IMR-90 (cell line): Measurements from ENCODE around the gene WDFY1. TPM values are rescaled to one million over a fixed set of nuclear protein-coding genes. Genes with fewer than 3 reads are reported as not detected.

Source experiments
- ATAC-seq: fragments of 200-7000 bp; cut with Tn5 transposase; 2 replicates; pipeline ENCODE4 v1.9.1; 2020; ENCODE audit warnings: low read depth, mild to moderate bottlenecking, moderate library complexity
- BruUV-seq: library from RNA; stranded (reverse); fragments of 400-500 nt; replicated peaks from 2 replicates; lab custom pipeline; 2021; lab: Mats Ljungman, UMichigan
- CTCF ChIA-PET: fragments of 300-600 bp; formaldehyde crosslinking; extraction: SDS; loops from one replicate; lab custom pipeline; 2021; ENCODE audit warnings: antibody characterized with exemption; lab: Yijun Ruan, JAX
- POLR2A ChIA-PET: fragments of 300-600 bp; sonication (Branson Sonifier 250); formaldehyde crosslinking; loops from one replicate; lab custom pipeline; 2022; ENCODE audit warnings: antibody characterized with exemption; ENCODE audit not compliant: unreplicated experiment; lab: Charles Lee
- DNase-seq: peaks from one replicate; pipeline ENCODE4 v3.0.0; 2013
- H2AFZ ChIP-seq: replicated peaks from 2 replicates; pipeline ENCODE3; 2013; ENCODE audit warnings: low read length, mild to moderate bottlenecking; ENCODE audit not compliant: poor library complexity
- H2AK5ac ChIP-seq: 2 replicates; pipeline ENCODE4 v1.6.1; 2013; ENCODE audit warnings: low read depth, low read length, inconsistent platforms
- H2AK9ac ChIP-seq: replicated peaks from 2 replicates; pipeline ENCODE3; 2013; ENCODE audit warnings: mild to moderate bottlenecking, low read depth, low read length, moderate library complexity; ENCODE audit not compliant: poor library complexity
- H2BK120ac ChIP-seq: 2 replicates; pipeline ENCODE4 v1.6.1; 2013; ENCODE audit warnings: low read depth, low read length, inconsistent platforms
- H2BK15ac ChIP-seq: 3 replicates; pipeline ENCODE4 v1.6.1; 2013; ENCODE audit warnings: low read depth, low read length, inconsistent platforms
- H2BK20ac ChIP-seq: 2 replicates; pipeline ENCODE4 v1.6.1; 2013; ENCODE audit warnings: low read depth, mild to moderate bottlenecking, inconsistent platforms, low read length, moderate library complexity
- H2BK5ac ChIP-seq: 2 replicates; pipeline ENCODE4 v1.6.1; 2013; ENCODE audit warnings: mild to moderate bottlenecking, low read depth, low read length, inconsistent platforms; ENCODE audit not compliant: poor library complexity, severe bottlenecking
- H3K14ac ChIP-seq: replicated peaks from 2 replicates; pipeline ENCODE4 v1.6.1; 2013; ENCODE audit warnings: low read depth, low read length, inconsistent platforms
- H3K18ac ChIP-seq: 2 replicates; pipeline ENCODE4 v1.6.1; 2013; ENCODE audit warnings: low read depth, low read length, control low read depth
- H3K23ac ChIP-seq: 2 replicates; pipeline ENCODE4 v1.6.1; 2013; ENCODE audit warnings: low read depth, low read length, inconsistent platforms
- H3K27ac ChIP-seq: 2 replicates; pipeline ENCODE4 v1.5.1; 2013; ENCODE audit warnings: mild to moderate bottlenecking, control low read depth, low read length; ENCODE audit not compliant: insufficient read depth
- H3K27me3 ChIP-seq: 2 replicates; pipeline ENCODE4 v1.6.1; 2013; ENCODE audit warnings: low read length; ENCODE audit not compliant: control insufficient read depth, insufficient read depth
- H3K36me3 ChIP-seq: 2 replicates; pipeline ENCODE4 v1.6.1; 2013; ENCODE audit warnings: low read length, mixed read lengths; ENCODE audit not compliant: control insufficient read depth, insufficient read depth
- H3K4ac ChIP-seq: 2 replicates; pipeline ENCODE4 v1.6.1; 2013; ENCODE audit warnings: low read depth, low read length, inconsistent platforms
- H3K4me1 ChIP-seq: 2 replicates; pipeline ENCODE4 v1.6.1; 2013; ENCODE audit warnings: low read length, mixed read lengths; ENCODE audit not compliant: control insufficient read depth, insufficient read depth
- H3K4me2 ChIP-seq: 2 replicates; pipeline ENCODE4 v1.6.1; 2013; ENCODE audit warnings: low read depth, mild to moderate bottlenecking, control low read depth, low read length, moderate library complexity
- H3K4me3 ChIP-seq: 2 replicates; pipeline ENCODE4 v1.5.1; 2013; ENCODE audit warnings: low read depth, mild to moderate bottlenecking, control low read depth, low read length, moderate library complexity; ENCODE audit not compliant: insufficient read depth
- H3K56ac ChIP-seq: 2 replicates; pipeline ENCODE4 v1.6.1; 2013; ENCODE audit warnings: low read length, inconsistent platforms; ENCODE audit not compliant: insufficient read depth; ENCODE audit errors: extremely low read depth
- H3K79me1 ChIP-seq, 2 experiments: 2 replicates each; pipeline ENCODE4 v1.6.1; 2013; ENCODE audit warnings: low read length in 2 of 2, inconsistent platforms in 1 of 2, low read depth in 1 of 2
- H3K9ac ChIP-seq: 2 replicates; pipeline ENCODE4 v1.6.1; 2013; ENCODE audit warnings: low read depth, low read length, control low read depth
- H3K9me1 ChIP-seq: 2 replicates; pipeline ENCODE4 v1.6.1; 2013; ENCODE audit warnings: low read length, inconsistent platforms; ENCODE audit not compliant: insufficient read depth
- H3K9me3 ChIP-seq: 2 replicates; pipeline ENCODE4 v1.6.1; 2013; ENCODE audit warnings: low read length; ENCODE audit not compliant: control insufficient read depth, insufficient read depth
- H4K20me1 ChIP-seq: 2 replicates; pipeline ENCODE4 v1.6.1; 2013; ENCODE audit warnings: low read length, inconsistent platforms; ENCODE audit not compliant: insufficient read depth
- H4K5ac ChIP-seq: 2 replicates; pipeline ENCODE4 v1.6.1; 2013; ENCODE audit warnings: mild to moderate bottlenecking, low read depth, low read length, control low read depth
- H4K8ac ChIP-seq, 2 experiments: 2 replicates each; pipeline ENCODE4 v1.6.1; 2013; ENCODE audit warnings: low read depth in 2 of 2, low read length in 2 of 2, control low read depth in 1 of 2, inconsistent platforms in 1 of 2
- H4K91ac ChIP-seq: 2 replicates; pipeline ENCODE4 v1.6.1; 2013; ENCODE audit warnings: low read depth, low read length, inconsistent platforms; ENCODE audit not compliant: insufficient read depth
- CHD1 ChIP-seq: IDR thresholded peaks from 2 replicates; pipeline ENCODE4 v1.6.1; 2012; ENCODE audit warnings: low read depth, low read length, improper control_type of control experiment
- MAFK ChIP-seq: IDR thresholded peaks from 2 replicates; pipeline ENCODE4 v1.6.1; 2012; ENCODE audit warnings: low read depth, low read length, improper control_type of control experiment
- RAD21 ChIP-seq: IDR thresholded peaks from 2 replicates; pipeline ENCODE4 v1.6.1; 2012; ENCODE audit warnings: low read length, improper control_type of control experiment
- RCOR1 ChIP-seq: IDR thresholded peaks from 2 replicates; pipeline ENCODE4 v1.6.1; 2012; ENCODE audit warnings: mild to moderate bottlenecking, low read length, improper control_type of control experiment; ENCODE audit not compliant: insufficient replicate concordance
- RFX5 ChIP-seq: IDR thresholded peaks from 2 replicates; pipeline ENCODE4 v1.8.0; 2012; ENCODE audit warnings: low read depth, mild to moderate bottlenecking, low read length, moderate library complexity
- SMC3 ChIP-seq: fragments of 150-350 bp; IDR thresholded peaks from 2 replicates; pipeline ENCODE4 v1.6.1; 2016; ENCODE audit warnings: low read depth, mild to moderate bottlenecking, antibody characterized with exemption, low read length, moderate library complexity
- WGBS, 2 experiments: methylation state at CpG; one replicate each; pipeline versions ENCODE4 v1.1.5 to v1.1.7; 2013; ENCODE audit warnings: missing lambda C conversion rate in 2 of 2; ENCODE audit not compliant: insufficient read length in 1 of 2; ENCODE audit errors: extremely low coverage in 2 of 2; 5-methylcytosine and 5-hydroxymethylcytosine counted together
- dilution Hi-C: fragments of 300-500 bp; cut with HindIII; formaldehyde crosslinking; loops from one replicate; pipeline ENCODE4 v1.14.3; 2018; ENCODE audit warnings: low sequenced_read_pairs; ENCODE audit not compliant: unreplicated experiment
- in situ Hi-C: fragments of 300-500 bp; cut with MboI; formaldehyde crosslinking; loops from 3 replicates; pipeline ENCODE4 v1.14.3; 2019; ENCODE audit warnings: low sequenced_read_pairs, inconsistent platforms, mixed read lengths
- intact Hi-C: fragments of 100-400 bp; cut with micrococcal nuclease; formaldehyde crosslinking; loops from 2 replicates; pipeline ENCODE4 v1.10.0; 2022
- polyA plus RNA-seq, 3 experiments: library from polyadenylated mRNA; depleted of rRNA; stranded (reverse); fragments of >200 nt; gene quantifications; 2 replicates each; pipeline ENCODE4 v1.2.3, GENCODE V29; 2012; ENCODE audit warnings: low replicate concordance in 1 of 3
- total RNA-seq: library from RNA; depleted of rRNA; stranded (reverse); fragments of >200 nt; gene quantifications from 2 replicates; pipeline ENCODE4 v1.2.3, GENCODE V29; 2012

WDFY1 gene
- total and polyA plus RNA-seq, 2 of the 4 experiments (the other 2 are of a cell fraction), result 35.6 to 93.6 TPM

GRCh38 chr2:223870840-223871611 is 74.1 kb downstream of the WDFY1 start:
- WGBS, 2 experiments, result 80% methylated on average over 2 of the region's 7 CpGs; no CpG with 5 or more reads in 1 of the 2 experiments
- Histone ChIP-seq H3K36me3 (peaks cover 18% of the 10 kb centered on the region), H4K20me1 (no peaks in the 10 kb centered on the region), H3K23ac (peak overlapping the region; percentile 82; the same call in 1 of the 2 replicates), H2BK20ac (no peak overlapping the region), H4K91ac (no peak overlapping the region), H2AK9ac (no peak overlapping the region), H3K56ac (no peak overlapping the region), H3K4ac (no peak overlapping the region; the same call in 1 of the 2 replicates), H2BK15ac (no peak overlapping the region), H4K5ac (no peak overlapping the region), H2AFZ (no peak overlapping the region), H3K9me3 (0 out of 2 replicates have a peak, but pooled peaks cover 2% of the 10 kb centered on the region), H3K9me1 (peaks cover 4% of the 10 kb centered on the region; the same call in 1 of the 2 replicates), H2BK5ac (no peak overlapping the region), H3K4me1 (peaks cover 2% of the 10 kb centered on the region; the same call in 1 of the 2 replicates), H3K27me3 (no peaks in the 10 kb centered on the region), H3K27ac (no peak overlapping the region; the same call in 1 of the 2 replicates), H3K14ac (no peak overlapping the region), H3K4me3 (no peak overlapping the region), H2AK5ac (no peak overlapping the region), H3K4me2 (no peak overlapping the region), H3K9ac (no peak overlapping the region), H3K79me1 (peaks cover 0 to 5% of the 10 kb centered on the region in 2 experiments; a peak in 2 of 4 replicates), H4K8ac (no peak overlapping the region), H3K18ac (no peak overlapping the region), H2BK120ac (no peak overlapping the region)
- POLR2A ChIA-PET, result no interaction called here
- no peak for TF ChIP-seq MAFK
- TF ChIP-seq CHD1, result no peak
- no peak for TF ChIP-seq SMC3
- TF ChIP-seq RFX5, result no peak
- TF ChIP-seq RCOR1, result no peak
- no peak for TF ChIP-seq RAD21
- no TSS peak for BruUV-seq
- no peak for DNase-seq
- CTCF ChIA-PET, result no interaction called here
- dilution Hi-C loops, result no loop called here
- intact Hi-C loops, result no loop called here
- in situ Hi-C loops, result no loop called here
- no peak for ATAC-seq
